Stimulated activated naive CD8-positive, alpha-beta T cell treated with anti-CD3 and anti-CD28 coated beads, Interleukin-15, Interleukin-2, amounts not matched to agents 100 ng/mL and 50 ng/mL, for 24 hours (primary cell): ENCODE data around the gene MAGEA9B.
A peak's percentile ranks its signal among the peaks of the same experiment; 100 is the strongest.
"Not testable (repeated sequence)": the region's sequence is repeated elsewhere in the genome, so short reads cannot be mapped to it uniquely, and the experiment has no call there.

ENCODE experiments used
- H3K27ac Mint-ChIP-seq: one replicate; pipeline ENCODE4 v1.8.0; 2021; ENCODE audit warnings: mild to moderate bottlenecking, mixed read lengths
- H3K27me3 Mint-ChIP-seq: one replicate; pipeline ENCODE4 v1.8.0; 2021; ENCODE audit warnings: mixed read lengths
- H3K36me3 Mint-ChIP-seq: one replicate; pipeline ENCODE4 v1.8.0; 2021; ENCODE audit warnings: low read depth, mixed read lengths
- H3K4me1 Mint-ChIP-seq: one replicate; pipeline ENCODE4 v1.8.0; 2021; ENCODE audit warnings: low read depth, mixed read lengths
- H3K4me3 Mint-ChIP-seq: one replicate; pipeline ENCODE4 v1.8.0; 2021; ENCODE audit warnings: mild to moderate bottlenecking, mixed read lengths
- H3K9me3 Mint-ChIP-seq: one replicate; pipeline ENCODE4 v1.8.0; 2021; ENCODE audit warnings: mixed read lengths

The MAGEA9B gene

DNA sequence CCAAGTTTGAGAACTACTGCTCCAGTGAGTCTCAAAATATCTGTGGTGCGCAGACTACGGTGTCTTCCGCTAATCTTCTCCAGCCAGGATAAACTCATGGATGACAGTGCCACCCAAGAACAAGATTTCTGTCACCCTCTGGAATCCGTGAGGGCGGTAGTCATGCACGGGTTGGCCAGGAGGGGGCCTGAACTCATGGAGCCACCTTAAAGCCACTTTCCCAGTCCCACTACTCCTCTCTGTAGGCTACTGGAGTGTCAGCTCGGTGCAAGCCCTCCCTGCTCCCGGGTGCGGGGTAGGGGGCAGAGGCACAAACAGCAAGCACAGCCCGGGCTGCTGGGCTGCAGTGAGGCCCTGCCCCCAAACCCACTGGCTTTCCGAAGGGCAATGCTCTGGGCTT is 11.3 kb upstream of the MAGEA9B start:
- H3K27ac Mint-ChIP-seq, H3K27me3 Mint-ChIP-seq, H3K36me3 Mint-ChIP-seq, H3K4me3 Mint-ChIP-seq, H3K4me1 Mint-ChIP-seq, H3K9me3 Mint-ChIP-seq: not testable (repeated sequence)

DNA sequence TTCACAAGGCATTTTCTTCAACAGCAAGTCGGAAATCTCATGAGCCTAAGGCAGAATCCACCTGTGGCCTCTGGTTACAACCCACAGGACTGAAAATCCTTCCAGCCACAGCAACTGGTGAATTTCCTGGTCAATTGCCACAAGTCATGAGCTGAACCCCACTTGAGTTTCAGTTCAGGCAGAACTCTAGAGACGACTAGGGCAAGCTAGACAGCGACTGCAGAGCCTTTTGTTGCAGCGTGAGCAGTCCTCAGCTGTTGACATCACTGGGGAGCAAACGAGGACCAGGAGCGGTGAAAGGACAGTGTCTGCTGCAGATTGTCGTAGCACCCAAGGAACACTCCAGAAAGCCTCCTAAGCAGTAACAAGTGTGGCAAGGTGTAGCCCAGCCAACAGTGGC is 8.7 kb upstream of the MAGEA9B start:
- not testable (repeated sequence) for H3K27ac Mint-ChIP-seq, H3K4me3 Mint-ChIP-seq, H3K4me1 Mint-ChIP-seq, H3K9me3 Mint-ChIP-seq, H3K27me3 Mint-ChIP-seq, H3K36me3 Mint-ChIP-seq

DNA sequence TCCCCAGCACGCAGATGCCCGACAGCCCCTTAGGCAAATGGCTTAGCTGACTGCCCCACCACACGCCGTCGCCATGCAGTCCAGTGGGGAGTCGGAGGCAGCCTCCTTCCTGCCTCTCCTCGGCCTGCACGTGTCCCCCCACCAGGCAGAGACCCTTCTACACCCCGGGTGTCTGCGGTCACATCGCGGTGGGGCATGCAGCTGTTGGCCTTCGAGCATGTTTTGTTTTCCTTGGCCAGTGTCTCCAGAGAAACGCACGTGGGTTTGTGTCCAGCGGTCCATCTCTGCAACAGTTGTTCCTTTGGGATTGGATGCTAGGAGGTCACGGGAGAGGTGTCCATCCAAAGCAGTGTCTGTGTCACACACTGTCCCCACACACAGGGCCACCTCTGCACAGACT is 8.0 kb upstream of the MAGEA9B start, which contains the start of gene HSFX2:
TSS of gene HSFX2 (minus strand) at position 101 of the 400 bp plus-strand sequence. CDS start 614 bp downstream, outside the sequence.
- not testable (repeated sequence) for H3K27ac Mint-ChIP-seq, H3K27me3 Mint-ChIP-seq, H3K9me3 Mint-ChIP-seq, H3K4me1 Mint-ChIP-seq, H3K36me3 Mint-ChIP-seq, H3K4me3 Mint-ChIP-seq

DNA sequence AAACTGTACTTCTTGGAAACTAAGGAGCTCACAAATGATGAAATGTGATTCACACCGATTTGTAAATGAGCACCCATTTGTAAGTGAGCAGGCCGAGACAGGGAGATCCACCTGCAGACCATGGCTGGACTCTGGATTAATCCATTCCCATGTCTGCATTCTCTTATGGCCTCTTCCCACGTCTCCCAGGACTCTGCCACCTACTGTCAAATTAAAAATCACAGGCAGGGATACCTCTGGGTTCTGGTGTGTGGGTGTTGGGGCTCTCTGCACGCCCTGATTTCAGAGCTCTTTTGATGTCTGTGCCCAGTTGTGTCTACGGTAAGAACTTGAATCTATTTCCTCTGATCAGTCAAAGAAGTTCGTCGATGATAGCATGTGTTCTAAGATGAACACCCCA is 3.7 kb upstream of the MAGEA9B start:
- H3K27ac Mint-ChIP-seq, H3K36me3 Mint-ChIP-seq, H3K9me3 Mint-ChIP-seq, H3K4me1 Mint-ChIP-seq, H3K27me3 Mint-ChIP-seq, H3K4me3 Mint-ChIP-seq: not testable (repeated sequence)

DNA sequence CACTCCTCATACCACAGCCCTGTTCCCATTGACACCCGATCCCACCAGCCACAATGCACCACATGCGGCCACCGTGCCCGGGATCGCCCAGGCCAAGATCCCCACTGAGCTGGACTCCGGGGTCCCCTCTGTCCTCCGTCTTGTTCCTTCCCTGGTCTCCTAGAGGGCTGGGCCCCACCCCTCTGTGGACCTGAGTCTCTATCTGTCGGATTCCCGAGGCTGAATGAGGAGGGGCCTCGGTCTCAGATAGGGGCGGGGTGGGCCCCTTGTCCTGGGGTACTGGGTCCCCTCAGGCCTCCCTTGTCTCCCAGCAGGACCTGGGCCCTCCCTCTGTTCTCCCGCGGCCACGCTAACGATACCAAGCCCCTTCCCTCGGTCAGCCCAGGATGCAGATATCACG is 1.6 kb downstream of the MAGEA9B start:
- not testable (repeated sequence) for H3K27me3 Mint-ChIP-seq, H3K27ac Mint-ChIP-seq, H3K36me3 Mint-ChIP-seq

DNA sequence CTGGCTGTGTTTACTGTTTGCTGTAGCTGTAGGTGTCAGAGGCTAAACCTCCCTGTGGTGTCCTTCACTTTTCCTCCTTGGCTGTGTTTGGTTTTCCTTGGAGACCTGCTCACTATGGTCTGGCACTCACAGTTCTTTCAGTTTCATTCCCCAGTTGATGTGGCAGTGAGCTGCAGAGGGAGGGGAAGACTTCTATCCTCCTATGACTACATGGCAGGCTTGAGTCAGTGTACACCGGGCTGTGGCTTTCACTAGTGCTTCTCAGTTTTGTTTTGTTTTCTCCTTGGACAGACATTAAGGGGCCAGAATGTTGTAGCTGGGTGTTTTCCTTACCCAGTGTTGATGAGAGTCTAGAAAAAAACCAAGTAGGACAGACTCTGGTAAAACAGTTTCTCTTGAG is 13.8 kb downstream of the MAGEA9B start:
- not testable (repeated sequence) for H3K9me3 Mint-ChIP-seq, H3K27me3 Mint-ChIP-seq, H3K36me3 Mint-ChIP-seq, H3K4me3 Mint-ChIP-seq, H3K27ac Mint-ChIP-seq
- peaks cover 13% of the 10 kb centered on the region for H3K4me1 Mint-ChIP-seq

More for the DNA sequence above, 1.6 kb downstream of the MAGEA9B start:
- H3K4me3 Mint-ChIP-seq, H3K4me1 Mint-ChIP-seq, H3K9me3 Mint-ChIP-seq: not testable (repeated sequence)

DNA sequence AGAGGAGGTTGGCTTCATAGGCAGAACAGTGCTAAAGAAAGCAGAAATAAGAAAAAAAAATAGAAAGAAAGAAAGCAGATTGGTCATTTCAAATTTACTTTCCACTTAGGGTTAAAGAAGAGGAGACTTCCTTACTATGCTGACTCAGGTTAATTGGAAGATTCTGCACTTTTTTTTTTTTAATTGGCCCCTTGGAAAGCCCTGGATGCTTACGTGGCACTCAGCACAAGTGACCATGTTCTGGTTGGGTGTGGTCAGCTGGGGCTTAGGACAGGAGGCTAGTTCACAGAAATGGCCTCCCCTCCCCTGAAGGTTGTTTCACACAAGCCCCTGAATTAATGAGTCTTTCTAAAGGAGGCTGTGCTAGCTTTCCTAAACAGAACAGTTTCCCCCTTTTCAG is 14.5 kb downstream of the MAGEA9B start:
- peak overlapping the region; percentile 79 for H3K27ac Mint-ChIP-seq

DNA sequence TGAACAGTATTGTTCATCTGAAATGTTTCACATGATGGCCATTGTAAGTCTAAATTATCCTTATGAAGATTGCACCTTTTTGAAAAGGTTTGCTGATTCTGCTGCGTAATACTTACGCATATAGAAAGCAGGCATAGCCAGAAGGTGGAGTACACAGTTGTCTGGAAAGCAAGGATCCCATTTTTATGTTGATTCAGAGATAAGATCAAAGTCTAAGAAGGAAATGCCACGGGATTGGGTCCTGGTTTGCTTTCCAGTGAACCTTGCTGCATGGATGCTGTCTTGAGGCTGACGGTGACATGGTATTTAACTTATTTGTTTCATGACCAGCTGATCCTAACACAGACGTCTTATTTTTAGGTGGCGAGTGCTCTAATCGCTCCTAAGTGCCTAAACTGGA is 15.5 kb downstream of the MAGEA9B start:
- Mint-ChIP-seq H3K27me3 (peaks cover 4% of the 10 kb centered on the region), H3K4me1 (peaks cover 13% of the 10 kb centered on the region)

More for the DNA sequence above, 14.5 kb downstream of the MAGEA9B start:
- H3K36me3 Mint-ChIP-seq: no peaks in the 10 kb centered on the region
- peak overlapping the region; percentile 37 for H3K4me3 Mint-ChIP-seq
- H3K9me3 Mint-ChIP-seq: no peaks in the 10 kb centered on the region
- peaks cover 13% of the 10 kb centered on the region for H3K4me1 Mint-ChIP-seq
- peaks cover 4% of the 10 kb centered on the region for H3K27me3 Mint-ChIP-seq

DNA sequence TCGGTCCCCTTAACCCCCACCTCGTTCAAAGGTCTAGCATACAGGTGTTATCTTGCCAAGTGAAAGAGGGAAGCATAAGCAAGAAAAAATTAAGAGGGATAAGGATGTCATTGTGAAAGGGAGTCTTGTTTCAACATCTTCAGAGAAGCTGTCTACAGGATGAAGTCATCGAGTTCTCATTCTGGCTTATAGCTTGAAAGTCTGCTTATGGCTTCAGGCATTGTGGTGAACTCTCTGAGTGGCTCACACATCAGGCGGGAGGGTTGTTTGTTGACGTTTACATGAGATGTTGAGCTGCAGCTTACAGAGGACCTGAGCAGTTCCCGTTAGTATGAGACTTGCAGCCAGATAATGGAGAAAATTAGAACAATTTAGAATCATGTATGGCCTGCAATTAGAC is 16.6 kb downstream of the MAGEA9B start:
- H3K27ac Mint-ChIP-seq: no peak overlapping the region
- H3K27me3 Mint-ChIP-seq: peaks cover 4% of the 10 kb centered on the region
- peaks cover 13% of the 10 kb centered on the region for H3K4me1 Mint-ChIP-seq
- H3K36me3 Mint-ChIP-seq: no peaks in the 10 kb centered on the region
- H3K4me3 Mint-ChIP-seq: no peak overlapping the region
- H3K9me3 Mint-ChIP-seq: no peaks in the 10 kb centered on the region

More for the DNA sequence above, 15.5 kb downstream of the MAGEA9B start:
- no peak overlapping the region for H3K27ac Mint-ChIP-seq
- H3K4me3 Mint-ChIP-seq: no peak overlapping the region
- H3K9me3 Mint-ChIP-seq: no peaks in the 10 kb centered on the region
- no peaks in the 10 kb centered on the region for H3K36me3 Mint-ChIP-seq

DNA sequence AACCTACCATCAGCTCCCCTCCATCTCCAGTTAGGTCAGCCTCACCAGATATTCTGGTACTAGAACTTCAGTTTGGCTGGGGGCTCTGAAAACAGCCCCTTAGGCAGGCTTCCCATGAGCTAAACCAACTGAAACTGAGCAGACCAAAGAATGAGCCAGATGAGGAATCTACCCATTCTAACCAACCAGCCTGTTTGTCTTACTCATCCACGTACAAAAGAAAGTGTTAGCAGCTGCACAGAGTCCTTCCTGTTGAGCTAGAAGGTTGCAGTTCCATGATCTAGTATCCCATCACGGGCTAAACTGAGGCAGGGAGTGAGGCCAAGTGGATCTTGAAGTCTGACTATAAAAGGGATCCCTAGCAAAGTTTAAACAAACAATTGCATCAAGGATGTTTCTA is 17.5 kb downstream of the MAGEA9B start:
- H3K4me1 Mint-ChIP-seq: peaks cover 13% of the 10 kb centered on the region
- H3K27ac Mint-ChIP-seq: no peak overlapping the region

DNA sequence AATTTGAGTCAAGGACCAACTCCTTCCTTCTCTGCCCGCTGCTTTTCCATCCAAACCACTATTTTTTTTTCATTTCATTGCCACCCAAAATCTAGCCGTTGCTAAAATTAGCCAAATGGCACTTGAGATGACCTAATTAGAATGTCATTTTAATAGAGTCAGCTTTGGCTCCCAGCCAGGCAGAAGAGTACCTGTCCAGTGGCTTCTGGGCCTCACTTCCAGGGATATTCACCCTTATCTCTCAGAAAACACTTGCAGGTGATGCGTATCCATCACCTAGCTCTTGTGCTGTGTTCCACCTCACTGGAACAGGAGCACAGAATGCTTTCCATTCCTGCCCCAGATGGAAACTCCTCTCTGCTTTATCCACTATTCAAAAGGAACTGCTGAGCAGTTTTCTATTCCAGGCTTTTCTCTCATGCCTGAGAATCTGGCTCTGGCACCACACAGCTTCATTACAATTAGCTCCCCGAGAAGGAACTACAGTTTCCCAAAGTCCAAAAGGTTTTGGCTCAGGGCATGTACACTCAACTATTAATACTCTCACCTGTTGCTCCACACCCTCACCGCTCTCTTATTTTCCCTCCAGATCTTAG is 18.5 kb downstream of the MAGEA9B start:
- Mint-ChIP-seq H3K27me3 (peaks cover 4% of the 10 kb centered on the region), H3K9me3 (no peaks in the 10 kb centered on the region), H3K27ac (no peak overlapping the region), H3K36me3 (no peaks in the 10 kb centered on the region), H3K4me3 (no peak overlapping the region), H3K4me1 (peaks cover 13% of the 10 kb centered on the region)

More for the DNA sequence above, 17.5 kb downstream of the MAGEA9B start:
- H3K27me3 Mint-ChIP-seq: peaks cover 4% of the 10 kb centered on the region
- no peak overlapping the region for H3K4me3 Mint-ChIP-seq
- no peaks in the 10 kb centered on the region for H3K9me3 Mint-ChIP-seq
- H3K36me3 Mint-ChIP-seq: no peaks in the 10 kb centered on the region

DNA sequence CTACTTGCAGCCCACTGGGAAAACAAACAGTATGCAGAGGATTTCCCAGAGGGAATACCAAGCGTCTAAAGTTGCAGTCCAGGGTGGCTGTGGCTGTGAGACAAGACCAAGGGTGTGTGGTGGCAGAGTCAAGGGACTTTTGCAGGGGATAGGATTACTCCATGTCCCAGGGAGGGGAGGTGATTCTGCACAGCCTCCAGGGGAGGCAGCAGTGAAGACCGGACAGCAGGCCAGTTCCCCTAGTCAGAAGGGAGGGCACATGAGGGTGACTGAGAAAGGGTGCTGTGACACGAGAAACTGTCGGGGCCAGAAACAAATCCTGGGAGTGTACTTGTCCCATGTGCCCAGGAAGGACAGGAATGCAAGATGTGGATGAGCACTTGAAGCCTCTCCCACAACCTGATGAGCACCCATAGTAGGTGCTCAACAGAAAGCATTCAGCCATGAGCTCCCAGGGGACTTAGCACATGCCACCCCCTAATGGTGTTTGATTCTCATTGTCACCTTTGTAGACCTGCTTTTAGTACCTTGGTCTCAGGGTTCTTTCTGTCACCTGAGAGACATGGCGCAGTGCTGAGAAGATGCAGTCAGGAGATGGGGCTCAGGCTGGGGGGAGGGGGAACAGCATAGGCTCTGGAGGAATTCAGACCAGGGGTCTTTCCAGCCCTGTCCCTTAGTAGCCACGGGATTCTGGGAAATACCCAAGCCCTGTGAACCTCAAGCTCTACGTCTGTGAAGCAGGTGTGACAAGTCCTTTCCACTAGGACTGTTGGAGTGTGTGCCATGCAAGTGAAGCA is 19.4 kb downstream of the MAGEA9B start:
- no peaks in the 10 kb centered on the region for H3K9me3 Mint-ChIP-seq
- H3K4me3 Mint-ChIP-seq: no peak overlapping the region
- H3K27me3 Mint-ChIP-seq: peaks cover 4% of the 10 kb centered on the region
- no peak overlapping the region for H3K27ac Mint-ChIP-seq
- H3K36me3 Mint-ChIP-seq: no peaks in the 10 kb centered on the region
- H3K4me1 Mint-ChIP-seq: peaks cover 9% of the 10 kb centered on the region

DNA sequence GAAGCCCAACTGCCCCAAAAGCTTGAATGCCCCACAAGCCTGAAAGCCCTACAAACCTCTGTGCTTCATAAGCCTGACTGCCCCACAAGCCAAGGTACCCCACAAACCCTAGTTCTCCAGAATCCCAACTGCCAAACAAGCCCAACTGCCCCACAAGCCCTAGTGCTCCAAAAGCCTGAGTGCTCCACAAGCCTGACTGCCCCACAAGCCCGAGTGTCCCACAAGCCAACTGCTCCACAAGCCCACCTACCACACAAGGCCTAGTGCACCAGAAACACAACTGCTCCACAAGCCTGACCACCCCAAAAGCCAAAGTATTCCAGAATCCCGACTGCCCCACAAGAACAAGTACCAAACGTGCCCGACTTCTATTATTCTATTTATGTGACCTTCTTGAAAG is 23.9 kb downstream of the MAGEA9B start:
- Mint-ChIP-seq H3K27ac (no peak overlapping the region), H3K27me3 (no peaks in the 10 kb centered on the region), H3K9me3 (no peaks in the 10 kb centered on the region), H3K4me3 (no peak overlapping the region), H3K4me1 (no peaks in the 10 kb centered on the region), H3K36me3 (no peaks in the 10 kb centered on the region)

DNA sequence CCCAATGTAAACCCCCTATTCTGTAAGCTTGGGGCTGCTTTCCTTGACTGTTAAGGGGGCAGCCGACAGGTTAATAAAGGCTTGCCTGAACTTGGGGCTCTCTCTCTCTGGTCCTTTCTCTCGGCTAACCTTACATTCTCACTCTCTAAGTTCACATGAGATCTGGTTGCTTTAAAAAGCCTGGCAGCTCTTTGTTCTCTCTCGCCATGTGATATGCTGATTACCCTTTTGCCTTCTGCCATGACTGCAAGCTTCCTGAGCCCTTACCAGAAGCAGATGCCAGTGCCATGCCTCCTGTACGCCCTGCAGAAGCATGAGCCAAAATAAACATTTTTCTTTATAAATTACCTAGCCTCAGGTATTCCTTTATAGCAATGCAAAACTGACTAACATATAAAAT is 32.0 kb downstream of the MAGEA9B start:
- not testable (repeated sequence) for H3K4me1 Mint-ChIP-seq, H3K27ac Mint-ChIP-seq, H3K4me3 Mint-ChIP-seq, H3K9me3 Mint-ChIP-seq, H3K36me3 Mint-ChIP-seq, H3K27me3 Mint-ChIP-seq

DNA sequence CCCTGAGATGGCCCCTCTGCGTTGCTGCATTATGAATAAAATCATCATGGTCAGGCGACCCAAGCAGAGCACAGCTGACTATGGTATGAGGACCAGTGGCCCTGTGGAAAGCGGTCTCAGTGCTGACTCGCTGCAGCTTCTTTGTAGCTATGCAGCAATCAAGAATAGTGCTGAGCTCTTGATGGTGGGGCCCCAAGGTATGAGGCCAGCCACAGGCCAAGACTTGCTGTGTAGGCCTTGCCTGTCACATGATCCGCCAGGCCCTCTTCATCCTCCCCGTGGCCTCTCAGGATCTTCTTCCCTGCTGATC is 35.4 kb downstream of the MAGEA9B start:
- not testable (repeated sequence) for H3K27me3 Mint-ChIP-seq, H3K9me3 Mint-ChIP-seq, H3K36me3 Mint-ChIP-seq, H3K4me1 Mint-ChIP-seq, H3K4me3 Mint-ChIP-seq, H3K27ac Mint-ChIP-seq
